IPS-20b (cell line): ENCODE measurements around the gene FAM111A.
A peak's percentile ranks its signal among the peaks of the same experiment; 100 is the strongest.
"Not testable (repeated sequence)": the region's sequence is repeated elsewhere in the genome, so short reads cannot be mapped to it uniquely, and the experiment has no call there.

ENCODE experiments used
- H3K27ac ChIP-seq: one replicate; pipeline ENCODE4 v1.5.1; 2013; ENCODE audit warnings: low read length
- H3K27me3 ChIP-seq: 2 replicates; pipeline ENCODE4 v1.6.1; 2013; ENCODE audit warnings: mild to moderate bottlenecking, low read length, inconsistent platforms; ENCODE audit not compliant: insufficient read depth
- H3K36me3 ChIP-seq: 2 replicates; pipeline ENCODE4 v1.6.1; 2013; ENCODE audit warnings: low read depth, mild to moderate bottlenecking, inconsistent platforms, low read length, moderate library complexity; ENCODE audit not compliant: insufficient read depth
- H3K4me1 ChIP-seq: 2 replicates; pipeline ENCODE4 v1.6.1; 2013; ENCODE audit warnings: mild to moderate bottlenecking, control low read depth, inconsistent platforms, low read length, moderate library complexity; ENCODE audit not compliant: insufficient read depth
- H3K4me3 ChIP-seq: 2 replicates; pipeline ENCODE4 v1.5.1; 2013; ENCODE audit warnings: mild to moderate bottlenecking, low read length, inconsistent platforms
- H3K9ac ChIP-seq: 2 replicates; pipeline ENCODE4 v1.6.1; 2013; ENCODE audit warnings: low read depth, mild to moderate bottlenecking, inconsistent platforms, low read length, moderate library complexity
- H3K9me3 ChIP-seq: 2 replicates; pipeline ENCODE4 v1.6.1; 2013; ENCODE audit warnings: mild to moderate bottlenecking, low read depth, low read length, inconsistent platforms; ENCODE audit not compliant: insufficient read depth

FAM111A gene

GRCh38 chr11:59114344-59114743 is 28.3 kb upstream of the FAM111A start:
- H3K4me3 ChIP-seq, result no peak overlapping the region
- H3K9ac ChIP-seq, result no peak overlapping the region
- no peaks in the 10 kb centered on the region for H3K4me1 ChIP-seq
- peaks cover 98% of the 10 kb centered on the region for H3K36me3 ChIP-seq
- H3K9me3 ChIP-seq, result peaks cover 24% of the 10 kb centered on the region
- H3K27me3 ChIP-seq, result no peaks in the 10 kb centered on the region
- H3K27ac ChIP-seq, result no peak overlapping the region

- no peaks in the 10 kb centered on the region for H3K27me3 ChIP-seq
- peaks cover 94% of the 10 kb centered on the region for H3K36me3 ChIP-seq
- H3K9ac ChIP-seq, result no peak overlapping the region
- H3K4me3 ChIP-seq, result no peak overlapping the region
- no peak overlapping the region for H3K27ac ChIP-seq
- H3K9me3 ChIP-seq, result peaks cover 27% of the 10 kb centered on the region
- H3K4me1 ChIP-seq, result no peaks in the 10 kb centered on the region
These were observed 27.1 kb upstream of the FAM111A start for GRCh38 chr11:59115553-59115952.

- no peak overlapping the region for H3K27ac ChIP-seq
- no peak overlapping the region for H3K4me3 ChIP-seq
- H3K4me1 ChIP-seq, result no peaks in the 10 kb centered on the region
- H3K27me3 ChIP-seq, result no peaks in the 10 kb centered on the region
- H3K36me3 ChIP-seq, result peaks cover 91% of the 10 kb centered on the region
- peaks cover 29% of the 10 kb centered on the region for H3K9me3 ChIP-seq
- H3K9ac ChIP-seq, result no peak overlapping the region
These were observed 24.9 kb upstream of the FAM111A start for GRCh38 chr11:59117774-59118173.

- peaks cover 89% of the 10 kb centered on the region for H3K36me3 ChIP-seq
- H3K27me3 ChIP-seq, result no peaks in the 10 kb centered on the region
- no peak overlapping the region for H3K9ac ChIP-seq
- no peak overlapping the region for H3K4me3 ChIP-seq
- H3K4me1 ChIP-seq, result no peaks in the 10 kb centered on the region
- H3K9me3 ChIP-seq, result peaks cover 46% of the 10 kb centered on the region
- no peak overlapping the region for H3K27ac ChIP-seq
These were observed 22.8 kb upstream of the FAM111A start for GRCh38 chr11:59119826-59120225.

GRCh38 chr11:59135648-59136461 is 6.8 kb upstream of the FAM111A start:
- Histone ChIP-seq H3K9ac (0 out of 2 replicates have a peak overlapping the region, but pooled peaks have one; percentile 7), H3K4me3 (peak overlapping the region; percentile 32; the same call in 1 of the 2 replicates)

GRCh38 chr11:59136551-59136950 is 6.1 kb upstream of the FAM111A start:
- H3K4me1 ChIP-seq, H3K27ac ChIP-seq, H3K27me3 ChIP-seq, H3K4me3 ChIP-seq, H3K9ac ChIP-seq: not testable (repeated sequence)
- Histone ChIP-seq H3K36me3 (peaks cover 30% of the 10 kb centered on the region; the same call in 1 of the 2 replicates), H3K9me3 (peaks cover 24% of the 10 kb centered on the region)

More at GRCh38 chr11:59135648-59136461, 6.8 kb upstream of the FAM111A start:
- no peak overlapping the region for H3K27ac ChIP-seq
- H3K27me3 ChIP-seq, result no peaks in the 10 kb centered on the region
- H3K4me1 ChIP-seq, result no peaks in the 10 kb centered on the region
- peaks cover 31% of the 10 kb centered on the region for H3K9me3 ChIP-seq
- H3K36me3 ChIP-seq, result peaks cover 33% of the 10 kb centered on the region; the same call in 1 of the 2 replicates

GRCh38 chr11:59137190-59137589 is 5.5 kb upstream of the FAM111A start:
- H3K4me1 ChIP-seq, result peaks cover 3% of the 10 kb centered on the region; the same call in 1 of the 2 replicates
- peaks cover 27% of the 10 kb centered on the region; the same call in 1 of the 2 replicates for H3K36me3 ChIP-seq
- peaks cover 18% of the 10 kb centered on the region for H3K9me3 ChIP-seq
- H3K9ac ChIP-seq, result no peak overlapping the region
- no peaks in the 10 kb centered on the region for H3K27me3 ChIP-seq
- no peak overlapping the region for H3K27ac ChIP-seq
- H3K4me3 ChIP-seq, result no peak overlapping the region

GRCh38 chr11:59138643-59139042 is 4.0 kb upstream of the FAM111A start:
- Histone ChIP-seq H3K9ac (no peak overlapping the region), H3K27me3 (peaks cover 3% of the 10 kb centered on the region), H3K4me3 (no peak overlapping the region), H3K36me3 (peaks cover 13% of the 10 kb centered on the region; the same call in 1 of the 2 replicates), H3K9me3 (peaks cover 3% of the 10 kb centered on the region; the same call in 1 of the 2 replicates), H3K27ac (no peak overlapping the region), H3K4me1 (peaks cover 3% of the 10 kb centered on the region; the same call in 1 of the 2 replicates)

GRCh38 chr11:59141191-59141590 is 1.5 kb upstream of the FAM111A start:
- H3K4me1 ChIP-seq, result peaks cover 3% of the 10 kb centered on the region; the same call in 1 of the 2 replicates
- H3K27me3 ChIP-seq, result peaks cover 17% of the 10 kb centered on the region
- H3K9ac ChIP-seq, result no peak overlapping the region
- no peak overlapping the region for H3K27ac ChIP-seq
- H3K4me3 ChIP-seq, result no peak overlapping the region
- no peaks in the 10 kb centered on the region for H3K9me3 ChIP-seq
- no peaks in the 10 kb centered on the region for H3K36me3 ChIP-seq

- Histone ChIP-seq H3K36me3 (no peaks in the 10 kb centered on the region), H3K27ac (no peak overlapping the region), H3K4me1 (peaks cover 3% of the 10 kb centered on the region; the same call in 1 of the 2 replicates), H3K9me3 (no peaks in the 10 kb centered on the region), H3K27me3 (peaks cover 17% of the 10 kb centered on the region), H3K9ac (peak overlapping the region; percentile 80; the same call in 1 of the 2 replicates), H3K4me3 (peak overlapping the region; percentile 87)
These were observed 789 bp upstream of the FAM111A start for GRCh38 chr11:59141673-59142460.

GRCh38 chr11:59144096-59144495 is 1.4 kb downstream of the FAM111A start:
- peaks cover 17% of the 10 kb centered on the region for H3K27me3 ChIP-seq
- H3K4me3 ChIP-seq, result peak overlapping the region; percentile 87
- H3K9ac ChIP-seq, result peak overlapping the region; percentile 78; the same call in 1 of the 2 replicates
- no peak overlapping the region for H3K27ac ChIP-seq
- H3K4me1 ChIP-seq, result peaks cover 3% of the 10 kb centered on the region; the same call in 1 of the 2 replicates
- no peaks in the 10 kb centered on the region for H3K9me3 ChIP-seq
- H3K36me3 ChIP-seq, result peaks cover 9% of the 10 kb centered on the region; the same call in 1 of the 2 replicates
